Putamen (tissue), 1 donor: ENCODE measurements around the gene TJP1.

ENCODE experiments used
- DNase-seq: peaks from one replicate; pipeline ENCODE4 v3.0.0-alpha.2; 2016; ENCODE audit warnings: low spot score

The TJP1 gene

GRCh38 chr15:29822100-29822683 lies at the start of gene TJP1:
TSS of gene TJP1 (minus strand) at chr15:29822468. CDS start at chr15:29822028, 440 bp downstream.
- peak; percentile 67 for DNase-seq

- peak; percentile 60 for DNase-seq
Observed at GRCh38 chr15:29871401-29871800, 49.1 kb upstream of the TJP1 start.

GRCh38 chr15:29870495-29871151 lies 48.4 kb upstream of the TJP1 start:
- peak; percentile 56 for DNase-seq

- DNase-seq = no peak
Observed at GRCh38 chr15:29867241-29868000, 45.2 kb upstream of the TJP1 start.

- DNase-seq = no peak
Observed at GRCh38 chr15:29866337-29866736, 44.1 kb upstream of the TJP1 start.

- no peak for DNase-seq
Observed at GRCh38 chr15:29864501-29864900, 42.2 kb upstream of the TJP1 start.

- DNase-seq = no peak
Observed at GRCh38 chr15:29863438-29863837, 41.2 kb upstream of the TJP1 start.

GRCh38 chr15:29862271-29862670 lies 40.0 kb upstream of the TJP1 start:
- DNase-seq = no peak

GRCh38 chr15:29860872-29861271 lies 38.6 kb upstream of the TJP1 start:
- DNase-seq = no peak

GRCh38 chr15:29859973-29860715 lies 37.9 kb upstream of the TJP1 start:
- DNase-seq = no peak

- DNase-seq = no peak
Observed at GRCh38 chr15:29859293-29859692, 37.0 kb upstream of the TJP1 start.

- DNase-seq = no peak
Observed at GRCh38 chr15:29857221-29857789, 35.0 kb upstream of the TJP1 start.

- peak; percentile 67 for DNase-seq
Observed at GRCh38 chr15:29854413-29854812, 32.1 kb upstream of the TJP1 start.

- no peak for DNase-seq
Observed at GRCh38 chr15:29853211-29853987, 31.1 kb upstream of the TJP1 start.

GRCh38 chr15:29852201-29852600 lies 29.9 kb upstream of the TJP1 start:
- no peak for DNase-seq

- DNase-seq = no peak
Observed at GRCh38 chr15:29849716-29850115, 27.4 kb upstream of the TJP1 start.

- no peak for DNase-seq
Observed at GRCh38 chr15:29849218-29849617, 26.9 kb upstream of the TJP1 start.

GRCh38 chr15:29844290-29844903 lies 22.1 kb upstream of the TJP1 start:
- DNase-seq = no peak

GRCh38 chr15:29842290-29842689 lies 20.0 kb upstream of the TJP1 start:
- no peak for DNase-seq

- no peak for DNase-seq
Observed at GRCh38 chr15:29840926-29841325, 18.7 kb upstream of the TJP1 start.

GRCh38 chr15:29840054-29840453 lies 17.8 kb upstream of the TJP1 start:
- no peak for DNase-seq
